H1 (cell line): ENCODE results near the gene SEC16A.

Experiments used
- CEBPB ChIP-seq: IDR thresholded peaks from 2 replicates; pipeline ENCODE4 v1.6.1; 2012; ENCODE audit warnings: low read depth, low read length
- EGR1 ChIP-seq: IDR thresholded peaks from 2 replicates; pipeline ENCODE4 v1.6.1; 2011; ENCODE audit warnings: low read depth, low read length, borderline replicate concordance
- EZH2 ChIP-seq: fragments of 200-600 bp; sonication (generic); IDR thresholded peaks from 2 replicates; pipeline ENCODE4 v1.7.1; 2012; ENCODE audit warnings: low read depth, mild to moderate bottlenecking, moderate library complexity, low read length, inconsistent platforms; ENCODE audit not compliant: severe bottlenecking
- HDAC6 ChIP-seq: IDR thresholded peaks from one replicate; pipeline ENCODE4 v1.7.1; 2012; ENCODE audit warnings: low read depth, mild to moderate bottlenecking, inconsistent platforms, low read length, moderate library complexity
- JUND ChIP-seq: IDR thresholded peaks from 2 replicates; pipeline ENCODE4 v1.6.1; 2011; ENCODE audit warnings: mild to moderate bottlenecking, improper control_type of control experiment, low read length
- MAX ChIP-seq: IDR thresholded peaks from 2 replicates; pipeline ENCODE4 v1.6.1; 2012; ENCODE audit warnings: inconsistent platforms
- POLR2A ChIP-seq, 2 experiments: IDR thresholded peaks; 1 replicate in 1 of 2; 2 replicates in 1 of 2; pipeline ENCODE4 v1.6.1; 2011; ENCODE audit warnings: low read depth in 2 of 2, low read length in 2 of 2, mild to moderate bottlenecking in 2 of 2; ENCODE audit errors: control extremely low read depth in 1 of 2
- SUZ12 ChIP-seq: fragments of 200-600 bp; sonication (generic); IDR thresholded peaks from 2 replicates; pipeline ENCODE4 v1.6.1; 2012; ENCODE audit warnings: mild to moderate bottlenecking, inconsistent platforms, low read length, moderate library complexity, mixed read lengths
- TF ChIP-seq, protein P1 (sequence below), 3 experiments: IDR thresholded peaks; 1 replicate in 2 of 3; 2 replicates in 1 of 3; pipeline versions ENCODE4 v1.5.1 to v1.6.1; 2011; ENCODE audit warnings: low read length in 3 of 3, mild to moderate bottlenecking in 3 of 3, inconsistent platforms in 2 of 3, low read depth in 1 of 3, moderate library complexity in 1 of 3; ENCODE audit not compliant: insufficient read depth in 1 of 3; ENCODE audit errors: control extremely low read depth in 1 of 3

DNA sequence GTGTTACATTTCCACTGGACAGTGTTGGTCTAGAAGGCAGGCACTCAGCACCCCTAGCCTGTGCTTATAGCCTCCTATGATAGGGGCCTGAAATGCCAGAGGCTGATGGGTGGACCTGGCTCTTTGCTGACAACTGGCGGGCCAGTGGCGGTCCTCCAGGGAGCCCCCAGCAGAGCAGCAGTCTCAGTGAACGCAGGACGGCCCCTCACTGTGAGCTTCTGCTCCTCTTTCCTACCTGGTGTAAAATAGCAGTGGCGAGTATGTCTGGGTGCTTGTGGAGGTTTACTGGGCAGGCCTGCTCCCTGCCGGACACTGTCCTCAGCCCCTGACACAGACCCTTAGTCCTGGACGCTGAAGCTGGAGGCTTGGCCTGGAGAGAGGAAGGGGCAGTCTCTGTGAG lies 3.3 kb upstream of the SEC16A start:
- TF ChIP-seq EZH2, result no peak
- TF ChIP-seq SUZ12, result no peak
- no peak for TF ChIP-seq EGR1
- TF ChIP-seq HDAC6, result no peak
- TF ChIP-seq JUND, result no peak
- no peak for TF ChIP-seq MAX
- TF ChIP-seq CEBPB, result no peak
- TF ChIP-seq, protein P1, sequence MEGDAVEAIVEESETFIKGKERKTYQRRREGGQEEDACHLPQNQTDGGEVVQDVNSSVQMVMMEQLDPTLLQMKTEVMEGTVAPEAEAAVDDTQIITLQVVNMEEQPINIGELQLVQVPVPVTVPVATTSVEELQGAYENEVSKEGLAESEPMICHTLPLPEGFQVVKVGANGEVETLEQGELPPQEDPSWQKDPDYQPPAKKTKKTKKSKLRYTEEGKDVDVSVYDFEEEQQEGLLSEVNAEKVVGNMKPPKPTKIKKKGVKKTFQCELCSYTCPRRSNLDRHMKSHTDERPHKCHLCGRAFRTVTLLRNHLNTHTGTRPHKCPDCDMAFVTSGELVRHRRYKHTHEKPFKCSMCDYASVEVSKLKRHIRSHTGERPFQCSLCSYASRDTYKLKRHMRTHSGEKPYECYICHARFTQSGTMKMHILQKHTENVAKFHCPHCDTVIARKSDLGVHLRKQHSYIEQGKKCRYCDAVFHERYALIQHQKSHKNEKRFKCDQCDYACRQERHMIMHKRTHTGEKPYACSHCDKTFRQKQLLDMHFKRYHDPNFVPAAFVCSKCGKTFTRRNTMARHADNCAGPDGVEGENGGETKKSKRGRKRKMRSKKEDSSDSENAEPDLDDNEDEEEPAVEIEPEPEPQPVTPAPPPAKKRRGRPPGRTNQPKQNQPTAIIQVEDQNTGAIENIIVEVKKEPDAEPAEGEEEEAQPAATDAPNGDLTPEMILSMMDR (IDR thresholded peaks at IDR 0.05; ENCODE audit: control extremely low read depth in 1 of 3, insufficient read depth in 1 of 3, low read depth in 1 of 3, low read length in 3 of 3), result no peak
- TF ChIP-seq POLR2A (IDR thresholded peaks at IDR 0.05; ENCODE audit: control extremely low read depth in 1 of 2, low read depth in 2 of 2, low read length in 2 of 2), result no peak
